ENCODE data around the gene SKI. TPM values are rescaled to one million over a fixed set of nuclear protein-coding genes. Genes with fewer than 3 reads are reported as not detected.

SKI gene
- total and polyA plus RNA-seq, 9 of the 15 experiments (the other 6 are each of a cell fraction or from before 2014, with no cell fraction given), result 0.10 to 60.5 (median 4.6) TPM

GRCh38 chr1:2229037-2229864 is 1.1 kb downstream of the SKI start (continued):
- TF ChIP-seq KLF13 (tag; IDR thresholded peaks at IDR 0.05; ENCODE audit: borderline replicate concordance, low read depth), result no peak
- TF ChIP-seq LCOR (CRISPR knock-in tag; IDR thresholded peaks at IDR 0.05), result no peak
- TF ChIP-seq ARID3A (IDR thresholded peaks at IDR 0.05; ENCODE audit: borderline replicate concordance, low read depth, low read length), result no peak
- TF ChIP-seq NR2F6 (CRISPR knock-in tag; IDR thresholded peaks at IDR 0.05), result 0 out of 2 replicates have a peak, but pooled peaks have one; percentile 53
- peak; percentile 36 for TF ChIP-seq BCOR (IDR thresholded peaks at IDR 0.05)
- TF ChIP-seq HDAC8 (tag; IDR thresholded peaks at IDR 0.05), result no peak
- TF ChIP-seq KLF16 (IDR thresholded peaks at IDR 0.05), result no peak
- no peak for TF ChIP-seq ZNF551 (CRISPR knock-in tag; IDR thresholded peaks at IDR 0.05)
- TF ChIP-seq ZNF282 (CRISPR knock-in tag; IDR thresholded peaks at IDR 0.05), result peak; percentile 90
- TF ChIP-seq RREB1 (CRISPR knock-in tag; IDR thresholded peaks at IDR 0.05), result 0 out of 2 replicates have a peak, but pooled peaks have one; percentile 24
- TF ChIP-seq POLR2AphosphoS5 (IDR thresholded peaks at IDR 0.05; ENCODE audit: control insufficient read depth, insufficient read depth, low read depth, low read length), result no peak
- TF ChIP-seq MEF2D (tag; conservative IDR thresholded peaks at IDR 0.05; ENCODE audit: low read depth), result no peak
- TF ChIP-seq BRD4 (IDR thresholded peaks at IDR 0.05), result no peak
- TF ChIP-seq FOXJ2 (tag; IDR thresholded peaks at IDR 0.05), result no peak
- TF ChIP-seq PYGO2 (tag; IDR thresholded peaks at IDR 0.05), result no peak
- TF ChIP-seq ZNF347 (CRISPR knock-in tag; IDR thresholded peaks at IDR 0.05; ENCODE audit: low read depth), result no peak
- no peak for TF ChIP-seq MXD1 (CRISPR knock-in tag; IDR thresholded peaks at IDR 0.05; ENCODE audit: borderline replicate concordance, poor library complexity, severe bottlenecking)
- TF ChIP-seq NCOA6 (IDR thresholded peaks at IDR 0.05), result no peak
- no peak for TF ChIP-seq KLF6 (CRISPR knock-in tag; IDR thresholded peaks at IDR 0.05; ENCODE audit: borderline replicate concordance)
- TF ChIP-seq LEF1 (IDR thresholded peaks at IDR 0.05), result no peak
- TF ChIP-seq ZNF24 (IDR thresholded peaks at IDR 0.05), result no peak
- no peak for TF ChIP-seq ZSCAN32 (CRISPR knock-in tag; IDR thresholded peaks at IDR 0.05)

Measured in K562 (cell line).